DMS153 treated with DMSO at 0.1 percent for 48 hours (cell line): ENCODE results near the gene CCL19.
A peak's percentile ranks its signal among the peaks of the same experiment; 100 is the strongest.

ENCODE experiments used
- DNase-seq: peaks from one replicate; lab custom pipeline; 2025; ENCODE audit not compliant: unreplicated experiment; lab: John Stamatoyannopoulos, UW

Gene CCL19

GRCh38 chr9:34664281-34665066 is 26.6 kb downstream of the CCL19 start:
- peak; percentile 29 for DNase-seq

- no peak for DNase-seq
These were observed 27.8 kb downstream of the CCL19 start for GRCh38 chr9:34663303-34663605.

- DNase-seq = no peak
These were observed 28.4 kb downstream of the CCL19 start, which contains the start of gene CCL27 for GRCh38 chr9:34662526-34663302. TSS of gene CCL27 (minus strand) at chr9:34662657. CDS start at chr9:34662633, 24 bp downstream.

- no peak for DNase-seq
These were observed 31.4 kb downstream of the CCL19 start for GRCh38 chr9:34659592-34660253.

- no peak for DNase-seq
These were observed 32.6 kb downstream of the CCL19 start for GRCh38 chr9:34658461-34658860.

GRCh38 chr9:34656992-34657391 is 34.1 kb downstream of the CCL19 start:
- no peak for DNase-seq

GRCh38 chr9:34655394-34655793 is 35.7 kb downstream of the CCL19 start:
- no peak for DNase-seq

GRCh38 chr9:34654323-34655051 is 36.6 kb downstream of the CCL19 start:
- no peak for DNase-seq

GRCh38 chr9:34653151-34654072 is 37.7 kb downstream of the CCL19 start:
- no peak for DNase-seq

- no peak for DNase-seq
These were observed 38.5 kb downstream of the CCL19 start for GRCh38 chr9:34652602-34653000.

GRCh38 chr9:34651876-34652601 is 39.0 kb downstream of the CCL19 start, which contains the start of gene IL11RA:
TSS of gene IL11RA (plus strand) at chr9:34652185. CDS start at chr9:34655218, 3,033 bp downstream.
- DNase-seq = peak; percentile 63

- DNase-seq = no peak
These were observed 39.8 kb downstream of the CCL19 start for GRCh38 chr9:34651321-34651720.

GRCh38 chr9:34650816-34651215 is 40.3 kb downstream of the CCL19 start:
- no peak for DNase-seq

- DNase-seq = no peak
These were observed 42.4 kb downstream of the CCL19 start for GRCh38 chr9:34648673-34649072.

- DNase-seq = no peak
These were observed 43.4 kb downstream of the CCL19 start for GRCh38 chr9:34647651-34648050.

- DNase-seq = no peak
These were observed 44.0 kb downstream of the CCL19 start for GRCh38 chr9:34647084-34647403.

- peak; percentile 74 for DNase-seq
These were observed 44.6 kb downstream of the CCL19 start, which contains the start of gene GALT for GRCh38 chr9:34646211-34647083. TSS of gene GALT (plus strand) at chr9:34646675. CDS start at chr9:34646705, 30 bp downstream.

- DNase-seq = no peak
These were observed 46.2 kb downstream of the CCL19 start for GRCh38 chr9:34644766-34645314.
